ENCODE results near the gene AADACL3.

The AADACL3 gene

DNA sequence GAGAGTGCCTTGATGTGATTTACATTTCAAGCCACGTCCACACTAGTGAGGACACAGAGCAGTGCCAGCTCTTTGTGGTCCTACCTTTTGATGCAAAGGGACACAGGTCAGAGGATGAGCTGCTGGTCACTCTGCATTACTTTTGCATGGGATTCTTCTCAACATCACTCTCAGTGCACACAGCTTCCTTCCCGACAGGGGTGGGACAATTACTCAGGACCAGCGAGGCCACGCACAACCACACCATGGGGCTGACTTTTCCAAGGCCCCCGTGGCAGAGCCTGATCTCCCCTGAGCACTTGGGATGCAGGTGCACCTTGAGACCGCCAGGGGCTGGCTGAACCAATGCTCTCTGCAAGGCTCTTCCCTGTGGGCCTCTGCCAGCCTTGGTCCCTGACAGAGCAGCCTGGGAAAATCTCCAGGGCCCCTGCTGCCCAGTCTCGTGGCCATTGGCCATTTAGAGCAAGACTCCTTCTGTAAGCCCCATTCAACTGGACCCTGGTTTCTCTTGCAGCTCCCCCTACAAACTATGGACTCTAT is 44.4 kb downstream of the AADACL3 start:
- no peak for DNase-seq (ENCODE audit: low read depth)
- no peak overlapping the region for H3K4me3 ChIP-seq (ENCODE audit: low read depth, low read length)

DNA sequence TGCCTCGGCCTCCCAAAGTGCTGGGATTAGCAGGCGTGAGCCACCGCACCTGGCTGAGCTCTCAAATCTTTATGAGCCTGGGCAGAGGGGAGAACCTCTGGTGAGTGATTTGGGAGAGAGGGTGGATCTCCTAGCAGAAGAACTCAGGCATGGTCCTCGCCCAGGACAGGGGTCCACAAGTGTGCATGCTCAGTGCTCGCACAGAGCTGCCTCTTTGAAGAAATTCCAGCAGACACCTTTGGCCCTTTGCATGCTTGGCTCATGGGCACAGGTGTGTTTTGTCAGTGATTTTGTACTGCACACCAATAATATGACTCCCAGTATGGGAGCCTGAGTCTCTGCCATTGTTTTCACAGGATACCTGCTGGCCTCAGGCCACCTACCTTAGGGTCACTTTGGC is 45.9 kb downstream of the AADACL3 start:
- no peak for DNase-seq (ENCODE audit: low read depth)
- no peak overlapping the region for H3K4me3 ChIP-seq (ENCODE audit: low read depth, low read length)

DNA sequence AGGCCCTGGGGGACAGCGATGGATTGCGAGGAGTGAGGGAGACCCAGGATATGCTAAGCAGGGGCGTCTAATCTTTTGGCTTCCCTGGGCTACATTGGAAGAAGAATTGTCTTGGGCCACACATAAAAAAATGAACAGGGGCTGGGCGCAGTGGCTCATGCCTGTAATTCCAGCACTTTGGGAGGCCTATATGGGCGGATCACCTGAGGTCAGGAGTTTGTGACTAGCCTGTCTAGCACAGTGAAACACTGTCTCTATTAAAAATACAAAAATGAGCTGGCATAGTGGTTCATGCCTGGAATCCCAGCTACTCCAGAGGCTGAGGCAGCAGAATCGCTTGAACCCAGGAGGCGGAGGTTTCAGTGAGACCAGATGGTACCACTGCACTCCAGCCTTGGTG is 46.9 kb downstream of the AADACL3 start:
- H3K4me3 ChIP-seq (ENCODE audit: low read depth, low read length) = no peak overlapping the region
- DNase-seq (ENCODE audit: low read depth) = no peak

DNA sequence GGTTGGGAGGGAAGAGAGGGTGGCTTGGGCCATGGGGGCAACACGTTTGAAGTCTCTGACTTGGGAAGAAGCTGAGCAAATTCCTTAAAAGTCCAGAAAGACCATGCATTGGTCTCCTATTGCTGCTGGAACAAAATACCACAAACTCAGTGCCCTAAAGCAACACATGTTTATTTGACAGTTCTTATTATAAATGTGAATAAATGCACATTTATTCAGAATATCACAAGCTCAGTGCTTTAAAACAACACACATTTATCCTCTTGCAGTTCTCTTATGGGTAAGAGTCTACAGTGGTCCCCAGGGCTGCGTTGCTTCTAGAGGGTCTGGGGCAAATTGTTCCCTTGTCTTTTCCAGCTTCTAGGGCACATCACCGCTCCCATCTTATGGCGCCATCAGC is 47.6 kb downstream of the AADACL3 start:
- no peak for DNase-seq (ENCODE audit: low read depth)
- H3K4me3 ChIP-seq (ENCODE audit: low read depth, low read length) = no peak overlapping the region

DNA sequence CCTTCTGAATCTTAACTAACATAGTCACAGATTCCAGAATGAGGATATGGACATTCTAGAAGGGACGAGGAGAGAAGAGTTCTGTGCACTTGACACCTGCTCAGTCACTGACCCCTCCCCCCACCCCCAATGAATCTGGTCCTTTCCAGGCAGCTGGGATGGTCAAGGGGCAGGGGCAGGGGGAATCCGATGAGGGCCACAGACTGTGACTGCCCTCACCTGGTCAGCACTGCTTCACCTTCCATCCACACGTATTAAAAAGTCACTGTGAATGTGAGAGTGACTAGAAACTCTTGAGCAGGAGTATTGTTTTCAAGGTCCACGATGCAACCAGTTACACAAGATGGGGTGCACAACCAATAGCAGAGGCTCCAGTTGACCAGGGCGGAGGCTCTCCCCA is 48.1 kb downstream of the AADACL3 start:
- H3K4me3 ChIP-seq (ENCODE audit: low read depth, low read length) = no peak overlapping the region
- DNase-seq (ENCODE audit: low read depth) = no peak

DNA sequence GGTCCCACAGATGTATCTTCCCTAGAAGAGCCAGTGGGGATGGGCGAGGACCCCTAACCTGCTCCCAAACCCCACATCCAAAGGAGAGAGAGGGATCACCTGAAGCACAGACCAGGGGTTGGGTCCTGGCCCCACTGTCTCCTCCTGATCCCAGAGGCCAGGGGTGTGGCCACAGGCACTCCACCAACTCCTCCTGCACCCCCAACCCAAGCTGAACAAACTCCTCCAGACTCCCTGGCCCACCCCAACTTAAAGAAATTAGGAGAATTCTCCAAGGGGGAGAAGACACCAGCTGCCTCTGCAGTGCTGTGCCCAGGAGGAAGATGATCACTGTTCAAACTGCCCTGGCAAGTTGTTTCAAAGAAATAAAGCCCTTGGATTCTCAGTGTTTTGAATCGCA is 53.1 kb downstream of the AADACL3 start:
- no peak overlapping the region for H3K4me3 ChIP-seq (ENCODE audit: low read depth, low read length)
- DNase-seq (ENCODE audit: low read depth) = no peak

DNA sequence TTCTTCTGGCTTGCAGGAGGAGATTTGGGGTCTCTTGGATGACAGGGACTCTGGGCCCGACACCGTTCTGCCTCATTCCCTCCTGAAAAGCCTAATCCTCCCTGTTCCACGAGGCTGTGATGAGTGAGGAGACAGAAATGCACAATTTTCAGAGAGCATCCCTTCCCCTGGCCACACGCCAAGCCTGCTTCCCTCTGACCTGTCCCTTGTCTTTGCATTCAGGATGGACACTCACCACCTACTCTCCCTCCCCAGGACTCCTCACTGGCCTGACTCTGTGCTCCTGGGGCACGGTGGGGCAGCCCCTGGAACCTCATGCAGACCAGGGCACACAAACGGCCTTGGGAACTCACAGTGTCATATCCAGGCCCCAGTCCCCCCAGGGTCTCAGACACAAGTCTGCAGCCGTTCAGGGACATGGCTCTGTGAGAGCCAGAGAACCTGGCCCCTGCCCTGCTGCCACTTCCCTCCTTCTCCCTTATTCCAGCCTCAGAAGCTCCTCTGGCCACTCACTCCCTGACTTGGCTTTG is 54.1 kb downstream of the AADACL3 start:
- DNase-seq (ENCODE audit: low read depth) = no peak
- H3K4me3 ChIP-seq (ENCODE audit: low read depth, low read length) = no peak overlapping the region

DNA sequence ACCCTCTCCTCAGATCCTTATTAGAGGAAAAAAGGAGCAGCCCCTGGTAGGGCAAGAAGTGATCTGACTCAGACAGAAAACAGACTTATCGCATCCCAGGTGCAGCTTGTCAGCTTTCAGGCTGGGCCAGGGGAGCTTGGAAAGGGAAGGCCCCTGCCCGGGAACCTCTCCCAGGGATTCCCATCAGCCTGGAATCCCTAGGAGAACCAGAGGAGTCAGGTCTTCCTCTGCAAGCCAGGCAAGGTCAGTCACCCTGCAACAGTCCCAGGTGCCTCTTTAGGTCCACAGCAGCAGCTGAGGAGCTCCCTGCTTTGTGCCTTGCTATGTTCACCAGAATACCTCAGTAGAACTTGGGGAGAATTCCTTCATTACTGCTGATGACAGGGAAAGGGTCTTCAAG is 54.7 kb downstream of the AADACL3 start:
- DNase-seq (ENCODE audit: low read depth) = no peak
- H3K4me3 ChIP-seq (ENCODE audit: low read depth, low read length) = no peak overlapping the region

DNA sequence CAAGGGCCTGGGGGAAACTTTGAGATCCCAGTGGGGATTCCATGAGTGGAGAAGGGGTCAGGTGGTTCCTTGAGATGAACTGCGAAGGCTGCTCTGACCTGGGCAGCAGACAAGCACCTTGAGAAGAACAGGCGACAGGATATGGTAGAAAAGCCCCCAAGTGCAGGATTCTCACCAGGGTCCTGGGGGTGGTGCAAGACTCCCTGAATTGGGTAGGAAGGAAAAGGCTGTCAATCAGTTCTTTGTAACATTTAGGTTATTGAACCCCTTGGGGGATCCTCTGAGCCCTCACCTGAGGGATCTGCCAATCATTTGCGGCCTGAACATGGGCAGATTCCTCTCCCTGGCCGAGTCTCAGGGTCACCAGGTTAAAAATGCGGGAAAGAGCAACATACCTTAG is 55.3 kb downstream of the AADACL3 start:
- no peak for DNase-seq (ENCODE audit: low read depth)
- H3K4me3 ChIP-seq (ENCODE audit: low read depth, low read length) = no peak overlapping the region

DNA sequence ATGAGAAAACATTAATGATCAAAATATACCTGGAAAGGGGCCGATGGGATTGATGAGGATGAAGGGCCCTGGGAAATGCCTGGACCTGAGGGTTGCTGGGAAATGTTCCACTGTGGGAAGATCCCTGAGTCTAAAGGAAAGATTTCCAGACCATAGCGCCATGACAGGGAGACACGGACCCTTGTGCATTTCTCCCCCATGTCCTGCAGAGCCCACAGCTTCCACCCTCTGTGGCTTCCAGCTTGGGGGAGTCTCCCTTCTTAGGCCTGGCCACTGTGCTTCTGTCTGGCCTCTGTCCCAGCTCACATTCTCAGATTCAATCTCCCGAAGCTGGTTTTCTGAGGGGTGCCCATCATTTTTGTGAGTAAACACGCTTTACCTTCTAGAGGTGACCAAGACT is 56.6 kb downstream of the AADACL3 start:
- no peak overlapping the region for H3K4me3 ChIP-seq (ENCODE audit: low read depth, low read length)
- DNase-seq (ENCODE audit: low read depth) = no peak

DNA sequence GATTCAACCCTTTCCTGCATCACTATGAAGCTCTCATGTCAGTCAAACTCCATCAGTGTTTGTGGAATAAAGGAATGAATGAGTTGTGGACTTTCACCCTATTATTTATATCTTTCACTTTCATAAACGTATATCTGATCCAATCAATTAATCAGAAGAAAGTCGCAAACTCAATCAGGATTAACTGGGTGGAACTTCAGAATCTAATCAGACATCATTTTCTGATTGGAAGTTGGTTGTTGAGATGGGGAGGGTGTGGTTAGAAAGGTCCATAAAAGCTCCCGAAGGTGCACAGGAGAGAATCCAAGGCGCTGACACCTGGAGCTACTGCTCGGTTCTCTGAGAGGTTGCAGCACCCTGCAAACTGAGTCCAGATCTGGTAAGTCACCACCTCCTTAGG is 57.5 kb downstream of the AADACL3 start, which contains the start of gene PRAMEF12:
Gene PRAMEF12, plus strand, starts transcription at position 301 of the 400 bp plus-strand sequence. CDS start 1,130 bp downstream, outside the sequence.
- no peak for DNase-seq (ENCODE audit: low read depth)
- H3K4me3 ChIP-seq (ENCODE audit: low read depth, low read length) = no peak within 1 kb of the TSS

DNA sequence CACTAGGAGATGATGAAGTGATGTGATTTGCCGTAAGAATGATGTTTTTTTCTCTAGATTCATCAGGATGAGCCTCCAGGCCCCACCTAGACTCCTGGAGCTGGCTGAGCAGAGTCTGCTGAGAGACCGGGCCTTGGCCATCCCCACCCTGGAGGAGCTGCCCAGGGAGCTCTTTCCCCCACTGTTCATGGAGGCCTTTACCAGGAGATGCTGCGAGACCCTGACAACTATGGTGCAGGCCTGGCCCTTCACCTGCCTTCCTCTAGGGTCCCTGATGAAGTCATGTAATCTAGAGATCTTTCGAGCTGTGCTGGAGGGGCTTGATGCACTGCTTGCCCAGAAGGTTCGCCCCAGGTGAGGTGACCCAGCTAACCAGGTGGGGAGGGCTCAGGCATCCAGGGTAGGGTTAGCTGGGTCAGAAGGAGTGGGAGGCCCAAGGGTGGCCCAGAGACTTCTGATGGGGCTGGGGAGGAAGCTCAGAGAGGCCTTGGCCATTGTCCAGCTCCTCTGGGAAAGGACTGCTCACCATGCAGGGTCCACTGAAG is 59.0 kb downstream of the AADACL3 start:
- no peak overlapping the region for H3K4me3 ChIP-seq (ENCODE audit: low read depth, low read length)
- no peak for DNase-seq (ENCODE audit: low read depth)

DNA sequence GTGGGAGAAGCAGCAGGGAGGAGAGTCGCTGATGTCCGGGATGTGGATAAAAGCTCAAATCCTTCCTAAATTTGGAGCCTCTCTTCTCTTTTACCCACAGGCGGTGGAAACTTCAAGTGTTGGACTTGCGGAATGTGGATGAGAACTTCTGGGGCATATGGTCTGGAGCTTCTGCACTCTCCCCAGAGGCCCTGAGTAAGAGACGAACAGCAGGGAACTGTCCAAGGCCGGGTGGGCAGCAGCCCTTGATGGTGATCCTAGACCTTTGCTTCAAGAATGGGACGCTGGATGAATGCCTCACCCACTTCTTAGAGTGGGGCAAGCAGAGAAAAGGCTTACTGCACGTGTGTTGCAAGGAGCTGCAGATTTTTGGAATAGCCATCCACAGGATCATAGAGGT is 59.5 kb downstream of the AADACL3 start:
- H3K4me3 ChIP-seq (ENCODE audit: low read depth, low read length) = no peak overlapping the region
- DNase-seq (ENCODE audit: low read depth) = no peak

DNA sequence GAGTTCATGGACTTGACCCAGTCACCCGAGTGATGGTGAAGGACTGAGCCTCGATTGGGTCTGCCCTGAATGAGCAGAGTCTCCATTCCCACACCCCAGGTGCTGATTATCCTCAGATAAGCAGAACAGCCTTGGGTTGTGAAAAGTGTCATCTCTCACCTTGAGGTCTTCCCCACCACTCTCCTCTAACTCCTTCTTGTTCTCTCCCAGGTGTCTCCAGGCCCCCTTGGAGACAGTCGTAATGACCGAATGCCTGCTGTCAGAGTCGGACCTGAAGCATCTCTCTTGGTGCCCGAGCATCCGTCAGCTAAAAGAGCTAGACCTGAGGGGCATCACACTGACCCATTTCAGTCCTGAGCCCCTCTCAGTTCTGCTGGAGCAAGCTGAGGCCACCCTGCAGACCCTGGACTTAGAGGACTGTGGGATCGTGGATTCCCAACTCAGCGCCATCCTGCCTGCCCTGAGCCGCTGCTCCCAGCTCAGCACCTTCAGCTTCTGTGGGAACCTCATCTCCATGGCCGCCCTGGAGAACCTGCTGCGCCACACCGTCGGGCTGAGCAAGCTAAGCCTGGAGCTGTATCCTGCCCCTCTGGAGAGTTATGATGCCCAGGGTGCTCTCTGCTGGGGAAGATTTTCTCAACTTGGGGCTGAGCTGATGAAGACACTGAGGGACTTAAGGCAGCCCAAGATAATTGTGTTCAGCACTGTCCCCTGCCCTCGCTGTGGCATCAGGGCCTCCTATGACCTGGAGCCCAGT is 61.1 kb downstream of the AADACL3 start:
- H3K4me3 ChIP-seq (ENCODE audit: low read depth, low read length) = no peak overlapping the region
- DNase-seq (ENCODE audit: low read depth) = no peak
